Tibial nerve (tissue), 4 donors: ENCODE measurements around the gene TBC1D9. TPM values are rescaled to one million over a fixed set of nuclear protein-coding genes. Genes with fewer than 3 reads are reported as not detected.

Source experiments
- DNase-seq, 2 donors: peaks; one replicate each; pipeline ENCODE4 v3.0.0-alpha.2; 2019; ENCODE audit warnings: low spot score in 2 of 2
- H3K27ac ChIP-seq, 4 donors: fragments of 200-600 bp; sonication (generic) in 3 of 4; one replicate each; pipeline ENCODE4 v1.5.1; 2017 to 2019; ENCODE audit warnings: mild to moderate bottlenecking in 1 of 4
- H3K27me3 ChIP-seq, 2 donors: fragments of 200-600 bp; sonication (generic) in 1 of 2; one replicate each; pipeline versions ENCODE4 v1.5.1 to v1.6.0; 2017 to 2019
- H3K36me3 ChIP-seq, 3 donors: fragments of 200-600 bp; sonication (generic); one replicate each; pipeline ENCODE4 v1.5.1; 2018 to 2019
- H3K4me1 ChIP-seq, 4 donors: fragments of 200-600 bp; sonication (generic) in 3 of 4; one replicate each; pipeline ENCODE4 v1.5.1; 2017 to 2019
- H3K4me3 ChIP-seq, 4 donors: fragments of 200-600 bp; sonication (generic) in 3 of 4; one replicate each; pipeline ENCODE4 v1.5.1; 2017 to 2019; ENCODE audit warnings: mild to moderate bottlenecking in 1 of 4, moderate library complexity in 1 of 4
- H3K9me3 ChIP-seq, 4 donors: fragments of 200-600 bp; sonication (generic) in 3 of 4; one replicate each; pipeline ENCODE4 v1.5.1; 2017 to 2019
- EP300 ChIP-seq, 2 donors: sonication (generic); formaldehyde crosslinking; IDR thresholded peaks; one replicate each; pipeline ENCODE4 v1.6.1; 2017; ENCODE audit warnings: antibody characterized with exemption in 2 of 2, mild to moderate bottlenecking in 1 of 2
- POLR2A ChIP-seq, 2 donors: fragments of 450-650 bp; IDR thresholded peaks; one replicate each; pipeline ENCODE4 v1.6.1; 2017; ENCODE audit warnings: antibody characterized with exemption in 2 of 2, mild to moderate bottlenecking in 2 of 2, moderate library complexity in 2 of 2
- WGBS, 2 donors: methylation state at CpG; one replicate each; pipeline ENCODE4 v1.1.5; 2018; 5-methylcytosine and 5-hydroxymethylcytosine counted together
- total RNA-seq, 4 donors: library from RNA; depleted of rRNA; stranded (reverse); fragments of >200 nt; gene quantifications; one replicate each; pipeline ENCODE4 v1.1.0, GENCODE V29; 2016
- TF ChIP-seq, protein P1 (sequence below), 5 experiments: fragments of 200-600 bp in 3 of 5; fragments of 450-650 bp in 2 of 5; sonication (generic) in 3 of 5; IDR thresholded peaks; one replicate each; pipeline ENCODE4 v1.5.1; 2016 to 2019; ENCODE audit warnings: antibody characterized with exemption in 5 of 5, mild to moderate bottlenecking in 3 of 5, moderate library complexity in 2 of 5

Gene TBC1D9
- total RNA-seq, 4 donors from 2014 or later, result 18.4 to 23.7 (median 19.6) TPM

GRCh38 chr4:140744421-140744820 is 11.8 kb downstream of the TBC1D9 start:
- Histone ChIP-seq H3K4me1 (peaks cover 0 to 12% (median 2%) of the 10 kb centered on the region in 4 donors), H3K4me3 (no peak overlapping the region), H3K36me3 (no peaks in the 10 kb centered on the region), H3K27me3 (no peaks in the 10 kb centered on the region), H3K9me3 (peaks cover 0 to 8% (median 0%) of the 10 kb centered on the region in 4 donors), H3K27ac (no peak overlapping the region)
- no peak for TF ChIP-seq EP300 (IDR thresholded peaks at IDR 0.05)
- TF ChIP-seq, protein P1, sequence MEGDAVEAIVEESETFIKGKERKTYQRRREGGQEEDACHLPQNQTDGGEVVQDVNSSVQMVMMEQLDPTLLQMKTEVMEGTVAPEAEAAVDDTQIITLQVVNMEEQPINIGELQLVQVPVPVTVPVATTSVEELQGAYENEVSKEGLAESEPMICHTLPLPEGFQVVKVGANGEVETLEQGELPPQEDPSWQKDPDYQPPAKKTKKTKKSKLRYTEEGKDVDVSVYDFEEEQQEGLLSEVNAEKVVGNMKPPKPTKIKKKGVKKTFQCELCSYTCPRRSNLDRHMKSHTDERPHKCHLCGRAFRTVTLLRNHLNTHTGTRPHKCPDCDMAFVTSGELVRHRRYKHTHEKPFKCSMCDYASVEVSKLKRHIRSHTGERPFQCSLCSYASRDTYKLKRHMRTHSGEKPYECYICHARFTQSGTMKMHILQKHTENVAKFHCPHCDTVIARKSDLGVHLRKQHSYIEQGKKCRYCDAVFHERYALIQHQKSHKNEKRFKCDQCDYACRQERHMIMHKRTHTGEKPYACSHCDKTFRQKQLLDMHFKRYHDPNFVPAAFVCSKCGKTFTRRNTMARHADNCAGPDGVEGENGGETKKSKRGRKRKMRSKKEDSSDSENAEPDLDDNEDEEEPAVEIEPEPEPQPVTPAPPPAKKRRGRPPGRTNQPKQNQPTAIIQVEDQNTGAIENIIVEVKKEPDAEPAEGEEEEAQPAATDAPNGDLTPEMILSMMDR (IDR thresholded peaks at IDR 0.05), result no peak
- TF ChIP-seq POLR2A (IDR thresholded peaks at IDR 0.05), result no peak
- 94 to 97% methylated on average over 3 of the region's 3 CpGs for WGBS, 2 donors
- no peak for DNase-seq

- peak overlapping the region in 1 of 4 donors; percentile 34 for H3K27ac ChIP-seq
- no peak for DNase-seq
- no peak overlapping the region for H3K4me3 ChIP-seq
- no peaks in the 10 kb centered on the region for H3K36me3 ChIP-seq
- H3K27me3 ChIP-seq, result no peaks in the 10 kb centered on the region
- peaks cover 0 to 2% (median 0%) of the 10 kb centered on the region in 4 donors for H3K9me3 ChIP-seq
- WGBS, 2 donors, result 20 to 26% methylated on average over 4 of the region's 4 CpGs
- peaks cover 0 to 12% (median 2%) of the 10 kb centered on the region in 4 donors for H3K4me1 ChIP-seq
- TF ChIP-seq, protein P1 (IDR thresholded peaks at IDR 0.05), result peak in 1 of 5 experiments; percentile 13
- no peak for TF ChIP-seq EP300 (IDR thresholded peaks at IDR 0.05)
- no peak for TF ChIP-seq POLR2A (IDR thresholded peaks at IDR 0.05)
Measured at GRCh38 chr4:140743194-140743931, 12.8 kb downstream of the TBC1D9 start.

DNA sequence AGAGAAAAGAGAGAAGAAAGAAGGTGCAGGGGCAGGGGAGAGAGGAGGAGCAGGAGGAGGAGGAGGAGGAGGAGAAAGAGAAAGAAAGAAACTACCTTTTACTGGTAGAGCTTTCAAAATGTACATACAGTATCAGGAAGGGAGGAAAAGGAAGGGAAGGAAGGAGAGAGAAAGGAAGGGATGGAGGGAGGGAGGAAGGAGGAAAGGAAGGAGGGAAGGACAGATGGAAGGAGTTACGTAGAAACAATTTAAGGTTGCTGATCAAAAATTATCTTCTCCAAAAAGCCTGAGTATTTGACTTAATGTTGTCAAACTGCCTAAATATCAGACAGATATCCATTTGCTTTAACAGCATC is 13.4 kb downstream of the TBC1D9 start:
- Histone ChIP-seq H3K27me3 (no peaks in the 10 kb centered on the region), H3K36me3 (no peaks in the 10 kb centered on the region), H3K4me1 (peaks cover 0 to 12% (median 2%) of the 10 kb centered on the region in 4 donors), H3K9me3 (no peaks in the 10 kb centered on the region), H3K27ac (peak overlapping the region in 1 of 4 donors; percentile 34), H3K4me3 (no peak overlapping the region)
- 83 to 88% methylated on average over 1 of the region's 1 CpG for WGBS, 2 donors
- DNase-seq, result no peak
- TF ChIP-seq, protein P1 (IDR thresholded peaks at IDR 0.05), result no peak
- no peak for TF ChIP-seq POLR2A (IDR thresholded peaks at IDR 0.05)
- no peak for TF ChIP-seq EP300 (IDR thresholded peaks at IDR 0.05)

DNA sequence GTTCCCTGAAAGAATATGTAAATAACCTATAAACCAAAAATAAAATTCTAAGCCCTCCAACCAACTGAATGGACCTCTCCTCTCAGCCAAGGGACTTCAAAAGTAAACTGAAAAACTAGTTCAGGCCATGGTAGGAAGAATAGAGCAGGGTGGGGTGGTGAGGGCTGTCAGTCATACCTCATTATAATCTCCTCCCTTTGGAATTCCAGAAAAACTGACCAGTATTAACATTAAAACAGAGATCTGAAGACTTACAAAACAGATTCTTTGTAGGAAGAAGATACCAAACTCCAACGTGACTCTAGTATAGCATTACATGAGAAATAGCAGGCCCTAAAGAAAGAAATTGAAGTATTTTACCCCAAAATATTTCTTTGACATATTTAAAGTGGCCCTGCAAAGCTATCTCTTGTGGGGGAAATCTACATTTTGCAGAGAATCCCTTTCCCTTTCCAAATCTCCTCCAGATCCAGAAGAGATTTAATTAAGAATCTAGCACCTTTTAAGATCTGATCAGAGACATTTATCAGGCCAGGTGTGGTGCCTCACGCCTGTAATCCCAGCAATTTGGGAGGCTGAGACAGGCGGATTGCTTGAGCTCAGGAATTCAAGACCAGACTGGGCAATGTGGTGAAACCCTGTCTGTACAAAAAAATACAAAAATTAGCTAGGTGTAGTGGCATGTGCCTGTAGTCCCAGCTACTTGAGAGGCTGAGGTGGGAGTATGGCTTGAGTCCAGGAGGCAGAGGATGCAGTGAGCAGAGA is 15.1 kb downstream of the TBC1D9 start:
- Histone ChIP-seq H3K27me3 (no peaks in the 10 kb centered on the region), H3K36me3 (no peaks in the 10 kb centered on the region), H3K4me1 (peaks cover 0 to 12% (median 2%) of the 10 kb centered on the region in 4 donors), H3K9me3 (no peaks in the 10 kb centered on the region), H3K4me3 (no peak overlapping the region), H3K27ac (no peak overlapping the region)
- WGBS, 2 donors, result 87 to 89% methylated on average over 3 of the region's 3 CpGs
- TF ChIP-seq POLR2A (IDR thresholded peaks at IDR 0.05) (no peak), EP300 (IDR thresholded peaks at IDR 0.05) (no peak)
- no peak for DNase-seq

GRCh38 chr4:140740422-140740821 is 15.8 kb downstream of the TBC1D9 start:
- H3K27ac ChIP-seq, result no peak overlapping the region

More at GRCh38 chr4:140740422-140740821, 15.8 kb downstream of the TBC1D9 start:
- no peak for TF ChIP-seq POLR2A (IDR thresholded peaks at IDR 0.05)
- no peak for TF ChIP-seq EP300 (IDR thresholded peaks at IDR 0.05)
- TF ChIP-seq, protein P1 (IDR thresholded peaks at IDR 0.05), result no peak
- no peaks in the 10 kb centered on the region for H3K36me3 ChIP-seq
- peaks cover 0 to 12% (median 2%) of the 10 kb centered on the region in 4 donors for H3K4me1 ChIP-seq
- WGBS, 2 donors, result 91 to 96% methylated on average over 1 of the region's 1 CpG
- no peak overlapping the region for H3K4me3 ChIP-seq
- no peaks in the 10 kb centered on the region for H3K9me3 ChIP-seq
- no peak for DNase-seq
- H3K27me3 ChIP-seq, result no peaks in the 10 kb centered on the region
